Suprapubic skin (tissue), 4 donors: ENCODE data around the gene YIPF3. TPM values are rescaled to one million over a fixed set of nuclear protein-coding genes. Genes with fewer than 3 reads are reported as not detected.
"Not testable (repeated sequence)": the region's sequence is repeated elsewhere in the genome, so short reads cannot be mapped to it uniquely, and the experiment has no call there.

Experiments used
- DNase-seq, 2 donors: peaks; one replicate each; pipeline ENCODE4 v3.0.0-alpha.2; 2019; ENCODE audit warnings: low spot score in 2 of 2
- H3K27ac ChIP-seq: fragments of 200-600 bp; sonication (generic); one replicate; pipeline ENCODE4 v1.5.1; 2019
- H3K27me3 ChIP-seq: fragments of 200-600 bp; sonication (generic); one replicate; pipeline ENCODE4 v1.5.1; 2019
- H3K36me3 ChIP-seq: fragments of 200-600 bp; sonication (generic); one replicate; pipeline ENCODE4 v1.5.1; 2019
- H3K4me1 ChIP-seq: fragments of 200-600 bp; sonication (generic); one replicate; pipeline ENCODE4 v1.5.1; 2019
- H3K4me3 ChIP-seq: fragments of 200-600 bp; sonication (generic); one replicate; pipeline ENCODE4 v1.5.1; 2019; ENCODE audit warnings: mild to moderate bottlenecking
- H3K9me3 ChIP-seq: fragments of 200-600 bp; sonication (generic); one replicate; pipeline ENCODE4 v1.5.1; 2019
- EP300 ChIP-seq: sonication (generic); formaldehyde crosslinking; IDR thresholded peaks from one replicate; pipeline ENCODE4 v1.6.1; 2017; ENCODE audit warnings: antibody characterized with exemption
- POLR2A ChIP-seq, 2 donors: fragments of 450-650 bp; IDR thresholded peaks; one replicate each; pipeline ENCODE4 v1.6.1; 2017; ENCODE audit warnings: antibody characterized with exemption in 2 of 2, mild to moderate bottlenecking in 2 of 2, moderate library complexity in 2 of 2
- POLR2AphosphoS5 ChIP-seq, 3 donors: sonication (generic); formaldehyde crosslinking; IDR thresholded peaks; one replicate each; pipeline ENCODE4 v1.6.1; 2017; ENCODE audit warnings: antibody characterized with exemption in 3 of 3
- WGBS: methylation state at CpG from one replicate; pipeline ENCODE4 v1.1.5; 2018; 5-methylcytosine and 5-hydroxymethylcytosine counted together
- total RNA-seq, 4 donors: library from RNA; depleted of rRNA; stranded (reverse); fragments of >200 nt; gene quantifications; one replicate each; pipeline ENCODE4 v1.1.0, GENCODE V29; 2016
- TF ChIP-seq, protein P1 (sequence below), 2 donors: fragments of 200-600 bp in 1 of 2; fragments of 450-650 bp in 1 of 2; sonication (generic) in 1 of 2; IDR thresholded peaks; one replicate each; pipeline ENCODE4 v1.5.1; 2016 to 2019; ENCODE audit warnings: antibody characterized with exemption in 2 of 2, mild to moderate bottlenecking in 1 of 2, moderate library complexity in 1 of 2

Gene YIPF3
- 100 to 1,000 TPM in 1 of 4 donors, 10 to 100 TPM in 3; 69.8 to 115 (median 84.6) TPM for total RNA-seq

DNA sequence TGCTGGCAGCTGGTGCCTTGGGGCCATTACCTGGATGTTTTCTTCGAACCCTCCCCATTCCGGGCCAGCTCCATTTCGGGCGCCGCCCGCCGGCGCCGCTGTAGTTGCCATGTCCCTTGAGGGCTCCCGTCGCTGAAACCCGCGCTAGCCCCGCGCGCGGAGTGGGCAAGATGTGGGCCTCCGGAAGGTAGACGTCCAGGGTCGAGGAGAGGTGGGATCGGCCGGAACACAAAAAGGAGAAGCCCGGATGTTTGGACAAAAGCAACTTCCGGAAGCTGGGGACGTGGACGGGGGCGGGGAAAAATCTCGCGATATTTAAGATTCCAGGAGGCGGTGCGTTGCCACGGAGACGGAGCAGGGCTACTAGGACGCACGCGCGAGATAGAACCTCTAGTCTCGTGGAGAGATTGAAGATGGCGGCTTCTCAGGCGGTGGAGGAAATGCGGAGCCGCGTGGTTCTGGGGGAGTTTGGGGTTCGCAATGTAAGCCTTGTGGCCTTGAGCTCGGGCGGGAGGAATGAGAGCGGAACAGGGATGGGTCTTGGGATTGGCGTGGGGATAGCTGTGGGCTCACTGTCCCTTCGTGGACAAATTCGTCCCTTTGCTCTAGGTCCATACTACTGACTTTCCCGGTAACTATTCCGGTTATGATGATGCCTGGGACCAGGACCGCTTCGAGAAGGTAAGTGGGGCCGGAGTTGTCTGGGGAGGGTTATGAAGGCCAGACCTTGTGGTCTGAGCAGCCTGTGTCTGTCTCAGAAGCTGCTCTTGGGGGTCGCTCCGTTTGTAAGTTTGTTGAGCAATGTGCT lies at the start of gene YIPF3, which contains the start of gene POLR1C:
TSS of gene YIPF3 (minus strand) at position 230 of the 808 bp plus-strand sequence. CDS start at position 111, 119 bp downstream.
TSS of gene POLR1C (plus strand) at position 393 of the 808 bp plus-strand sequence. CDS start at position 414, 21 bp downstream.
- Histone ChIP-seq H3K27ac (peak within 1 kb of the TSS; percentile 77), H3K4me3 (peak within 1 kb of the TSS; percentile 93), H3K9me3 (no peaks in the 10 kb centered on the region), H3K36me3 (peaks cover 62% of the 10 kb centered on the region), H3K27me3 (no peaks in the 10 kb centered on the region), H3K4me1 (peaks cover 47% of the 10 kb centered on the region)
- WGBS, result under 1% methylated on average over 52 of the region's 57 CpGs
- DNase-seq, result peak; percentile 98 to 99
- peak in 1 of 2 donors; percentile 26 for TF ChIP-seq POLR2A (IDR thresholded peaks at IDR 0.05)
- TF ChIP-seq POLR2AphosphoS5 (IDR thresholded peaks at IDR 0.05), result peak in 1 of 3 donors; percentile 78
- no peak for TF ChIP-seq EP300
- TF ChIP-seq, protein P1, sequence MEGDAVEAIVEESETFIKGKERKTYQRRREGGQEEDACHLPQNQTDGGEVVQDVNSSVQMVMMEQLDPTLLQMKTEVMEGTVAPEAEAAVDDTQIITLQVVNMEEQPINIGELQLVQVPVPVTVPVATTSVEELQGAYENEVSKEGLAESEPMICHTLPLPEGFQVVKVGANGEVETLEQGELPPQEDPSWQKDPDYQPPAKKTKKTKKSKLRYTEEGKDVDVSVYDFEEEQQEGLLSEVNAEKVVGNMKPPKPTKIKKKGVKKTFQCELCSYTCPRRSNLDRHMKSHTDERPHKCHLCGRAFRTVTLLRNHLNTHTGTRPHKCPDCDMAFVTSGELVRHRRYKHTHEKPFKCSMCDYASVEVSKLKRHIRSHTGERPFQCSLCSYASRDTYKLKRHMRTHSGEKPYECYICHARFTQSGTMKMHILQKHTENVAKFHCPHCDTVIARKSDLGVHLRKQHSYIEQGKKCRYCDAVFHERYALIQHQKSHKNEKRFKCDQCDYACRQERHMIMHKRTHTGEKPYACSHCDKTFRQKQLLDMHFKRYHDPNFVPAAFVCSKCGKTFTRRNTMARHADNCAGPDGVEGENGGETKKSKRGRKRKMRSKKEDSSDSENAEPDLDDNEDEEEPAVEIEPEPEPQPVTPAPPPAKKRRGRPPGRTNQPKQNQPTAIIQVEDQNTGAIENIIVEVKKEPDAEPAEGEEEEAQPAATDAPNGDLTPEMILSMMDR (IDR thresholded peaks at IDR 0.05), result no peak

DNA sequence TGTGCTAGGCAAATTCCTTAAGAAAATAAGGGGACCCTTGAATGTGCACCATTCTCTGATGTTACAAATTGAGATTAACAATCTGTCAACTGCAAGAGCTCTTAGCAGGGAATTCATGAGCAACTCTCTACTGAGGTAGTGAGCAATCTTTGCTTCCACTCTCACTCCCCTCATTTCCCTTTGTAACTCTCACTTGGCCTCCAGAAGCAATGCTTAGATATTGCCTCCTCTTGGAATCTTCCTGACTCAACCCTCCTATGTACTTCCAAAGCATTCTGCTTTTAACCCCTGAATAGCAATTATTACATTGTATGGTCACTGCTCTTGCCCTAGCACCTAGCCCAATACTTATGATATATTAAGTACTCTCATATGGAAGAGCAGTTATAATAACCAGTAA lies 42.6 kb upstream of the YIPF3 start:
- Histone ChIP-seq H3K27me3 (no peaks in the 10 kb centered on the region), H3K9me3 (no peaks in the 10 kb centered on the region), H3K4me3 (no peak overlapping the region), H3K36me3 (peaks cover 98% of the 10 kb centered on the region), H3K4me1 (no peaks in the 10 kb centered on the region), H3K27ac (no peak overlapping the region)
- TF ChIP-seq POLR2A (IDR thresholded peaks at IDR 0.05), result no peak
- no peak for TF ChIP-seq EP300
- no peak for TF ChIP-seq POLR2AphosphoS5 (IDR thresholded peaks at IDR 0.05)
- TF ChIP-seq, protein P1 (IDR thresholded peaks at IDR 0.05), result no peak
- no peak for DNase-seq

DNA sequence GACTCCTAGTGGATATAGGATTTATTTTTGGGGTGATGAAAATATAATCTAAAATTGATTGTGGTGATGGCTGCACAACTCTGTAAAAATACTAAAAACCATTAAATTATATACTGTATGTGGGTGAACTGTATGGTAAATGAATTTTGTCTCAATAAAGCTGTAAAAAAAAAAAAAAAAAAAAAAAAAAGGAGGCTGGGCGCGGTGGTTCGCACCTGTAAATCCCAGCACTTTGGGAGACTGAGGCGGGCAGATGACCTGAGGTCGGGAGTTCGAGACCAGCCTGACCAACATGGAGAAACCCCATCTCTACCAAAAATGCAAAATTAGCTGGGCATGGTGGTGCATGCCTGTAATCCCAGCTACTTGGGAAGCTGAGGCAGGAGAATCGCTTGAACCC lies 40.9 kb upstream of the YIPF3 start:
- not testable (repeated sequence) for H3K4me1 ChIP-seq, H3K27ac ChIP-seq, DNase-seq, H3K4me3 ChIP-seq, H3K27me3 ChIP-seq, H3K9me3 ChIP-seq
- peaks cover 95% of the 10 kb centered on the region for H3K36me3 ChIP-seq
- WGBS, result 95% methylated on average over 7 of the region's 7 CpGs

DNA sequence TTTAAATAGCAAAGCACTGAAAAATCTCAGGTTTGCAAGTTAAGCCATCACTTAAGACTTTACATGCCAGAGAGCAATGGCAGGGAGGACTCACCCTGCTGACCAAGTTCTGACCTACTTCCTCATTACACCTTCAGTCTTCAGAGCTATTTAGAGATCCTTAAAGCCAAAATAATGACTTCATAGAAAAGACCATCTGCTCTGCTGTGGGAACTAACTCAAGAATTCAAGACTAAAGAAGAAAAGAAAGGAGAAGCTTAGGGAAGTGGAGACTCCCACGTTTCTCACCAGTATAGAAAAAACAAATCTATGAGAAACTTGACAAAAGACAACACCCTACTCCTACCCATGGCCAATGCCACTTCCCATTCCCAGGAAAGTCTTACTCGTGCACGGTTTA lies 30.5 kb upstream of the YIPF3 start:
- no peaks in the 10 kb centered on the region for H3K4me1 ChIP-seq
- WGBS, result 82% methylated on average over 3 of the region's 3 CpGs
- TF ChIP-seq POLR2A (IDR thresholded peaks at IDR 0.05) (no peak), EP300 (no peak), POLR2AphosphoS5 (IDR thresholded peaks at IDR 0.05) (no peak)
- TF ChIP-seq, protein P1 (IDR thresholded peaks at IDR 0.05), result no peak
- no peaks in the 10 kb centered on the region for H3K9me3 ChIP-seq
- peaks cover 96% of the 10 kb centered on the region for H3K36me3 ChIP-seq
- H3K27ac ChIP-seq, result no peak overlapping the region
- no peaks in the 10 kb centered on the region for H3K27me3 ChIP-seq
- no peak overlapping the region for H3K4me3 ChIP-seq
- no peak for DNase-seq

DNA sequence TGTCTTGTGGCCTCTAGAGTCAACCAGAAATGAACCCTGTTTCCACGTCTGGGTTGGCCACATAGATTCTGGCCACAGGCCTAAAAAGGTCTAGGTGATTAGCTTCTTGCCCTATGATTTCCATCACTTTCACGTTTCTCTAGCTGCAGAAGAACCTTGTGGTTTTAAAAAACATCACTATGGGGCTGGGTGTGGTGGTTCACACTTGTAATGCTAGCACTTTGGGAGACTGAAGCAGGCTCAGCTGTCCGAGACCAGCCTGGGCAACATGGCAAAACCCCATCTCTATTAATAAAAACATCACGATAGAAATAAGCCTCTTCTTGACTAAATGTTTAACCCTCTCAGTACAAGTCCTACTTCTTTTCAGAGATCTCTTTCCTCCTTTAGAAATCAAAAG lies 27.7 kb upstream of the YIPF3 start:
- TF ChIP-seq EP300 (no peak), POLR2AphosphoS5 (IDR thresholded peaks at IDR 0.05) (no peak), POLR2A (IDR thresholded peaks at IDR 0.05) (no peak)
- TF ChIP-seq, protein P1 (IDR thresholded peaks at IDR 0.05), result no peak
- peaks cover 84% of the 10 kb centered on the region for H3K36me3 ChIP-seq
- H3K27me3 ChIP-seq, result no peaks in the 10 kb centered on the region
- WGBS, result 67% methylated on average over 4 of the region's 4 CpGs
- no peak overlapping the region for H3K4me3 ChIP-seq
- no peak overlapping the region for H3K27ac ChIP-seq
- no peaks in the 10 kb centered on the region for H3K4me1 ChIP-seq
- no peak for DNase-seq
- H3K9me3 ChIP-seq, result no peaks in the 10 kb centered on the region
